Hindlimb muscle (tissue), 1 donor: ENCODE data around the gene C19orf81. TPM values are rescaled to one million over a fixed set of nuclear protein-coding genes. Genes with fewer than 3 reads are reported as not detected.

Source experiments
- DNase-seq: peaks from one replicate; pipeline ENCODE4 v3.0.0-alpha.2; 2013
- polyA plus RNA-seq: library from polyadenylated mRNA; unstranded; fragments of 120-200 nt; gene quantifications from one replicate; pipeline ENCODE4 v1.2.1, GENCODE V29; 2013; ENCODE audit not compliant: insufficient read length

Gene C19orf81
- polyA plus RNA-seq, 1 donor, result 1.9 TPM

DNA sequence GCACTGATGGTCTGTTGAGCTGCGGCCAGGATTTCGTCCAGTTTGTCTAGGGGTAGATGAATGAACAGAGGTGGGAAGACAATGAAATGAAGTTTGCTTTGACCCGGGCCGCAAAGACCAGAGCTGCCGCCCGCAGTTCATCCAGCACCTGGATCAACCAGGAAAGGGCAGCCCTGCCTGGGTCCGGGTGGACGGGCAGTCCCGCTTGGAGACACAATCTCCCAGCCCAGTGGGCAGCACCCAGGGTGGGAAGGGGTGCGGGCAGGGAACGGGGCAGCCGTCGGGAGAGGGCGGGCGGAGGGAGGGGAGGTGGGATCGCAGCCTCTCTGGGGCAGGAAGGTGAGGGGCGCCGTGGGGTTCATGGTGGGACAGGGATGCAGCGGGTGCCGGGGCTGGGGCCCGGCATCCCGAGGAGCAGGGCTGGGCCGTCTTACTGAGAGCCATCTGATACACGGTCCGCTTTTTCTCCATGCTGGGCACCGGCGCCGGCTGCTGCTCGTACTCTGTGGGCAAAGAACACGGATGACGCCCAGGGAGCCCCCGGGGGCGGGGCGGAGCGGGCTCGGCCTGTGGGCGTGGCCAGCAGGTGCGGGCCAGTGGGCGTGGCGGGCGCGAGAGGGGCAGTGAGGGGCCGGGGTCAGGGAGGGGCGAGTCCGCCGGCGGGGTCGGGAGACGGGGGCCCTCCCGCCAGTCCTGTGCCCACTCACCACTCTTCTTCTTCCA lies 37.2 kb downstream of the C19orf81 start:
- no peak for DNase-seq

DNA sequence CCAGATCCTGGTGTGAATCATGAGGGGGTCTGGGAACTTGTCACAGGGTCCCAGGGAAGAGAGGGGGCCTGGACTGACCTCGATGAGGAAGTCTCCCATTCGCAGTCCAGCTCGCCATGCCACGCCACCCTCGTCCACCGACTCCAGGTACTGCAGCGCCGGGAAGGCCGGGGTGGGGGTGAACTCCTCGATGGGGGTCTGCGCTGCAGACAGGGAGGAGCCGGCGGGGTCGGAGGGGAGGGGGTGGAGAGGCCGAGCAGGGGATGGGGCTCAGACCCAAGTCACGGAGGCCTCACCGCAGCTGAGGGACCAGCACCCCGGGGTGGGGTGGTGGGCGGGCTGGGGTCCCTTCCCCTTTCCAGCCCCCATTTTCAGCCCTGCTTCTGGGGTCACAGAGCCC lies 39.5 kb downstream of the C19orf81 start:
- DNase-seq, result no peak

DNA sequence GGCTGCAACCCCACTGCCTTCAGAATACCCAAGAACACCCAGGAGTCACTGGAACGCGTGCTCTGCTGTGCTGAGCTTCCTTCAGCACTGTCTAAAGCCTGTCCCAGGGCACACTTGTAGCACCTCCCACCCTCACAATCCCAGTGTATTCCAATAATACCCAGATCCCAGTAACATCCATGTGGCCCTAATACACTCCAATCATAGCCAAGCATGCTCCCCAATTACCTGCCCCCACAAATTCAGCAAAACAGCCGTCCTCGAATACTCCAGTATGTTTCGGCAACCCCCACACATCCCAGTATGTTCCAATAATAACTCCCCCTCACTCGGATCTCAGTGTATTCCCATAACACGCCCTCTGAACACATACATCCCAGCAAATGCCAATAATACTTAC lies 41.2 kb downstream of the C19orf81 start:
- no peak for DNase-seq

DNA sequence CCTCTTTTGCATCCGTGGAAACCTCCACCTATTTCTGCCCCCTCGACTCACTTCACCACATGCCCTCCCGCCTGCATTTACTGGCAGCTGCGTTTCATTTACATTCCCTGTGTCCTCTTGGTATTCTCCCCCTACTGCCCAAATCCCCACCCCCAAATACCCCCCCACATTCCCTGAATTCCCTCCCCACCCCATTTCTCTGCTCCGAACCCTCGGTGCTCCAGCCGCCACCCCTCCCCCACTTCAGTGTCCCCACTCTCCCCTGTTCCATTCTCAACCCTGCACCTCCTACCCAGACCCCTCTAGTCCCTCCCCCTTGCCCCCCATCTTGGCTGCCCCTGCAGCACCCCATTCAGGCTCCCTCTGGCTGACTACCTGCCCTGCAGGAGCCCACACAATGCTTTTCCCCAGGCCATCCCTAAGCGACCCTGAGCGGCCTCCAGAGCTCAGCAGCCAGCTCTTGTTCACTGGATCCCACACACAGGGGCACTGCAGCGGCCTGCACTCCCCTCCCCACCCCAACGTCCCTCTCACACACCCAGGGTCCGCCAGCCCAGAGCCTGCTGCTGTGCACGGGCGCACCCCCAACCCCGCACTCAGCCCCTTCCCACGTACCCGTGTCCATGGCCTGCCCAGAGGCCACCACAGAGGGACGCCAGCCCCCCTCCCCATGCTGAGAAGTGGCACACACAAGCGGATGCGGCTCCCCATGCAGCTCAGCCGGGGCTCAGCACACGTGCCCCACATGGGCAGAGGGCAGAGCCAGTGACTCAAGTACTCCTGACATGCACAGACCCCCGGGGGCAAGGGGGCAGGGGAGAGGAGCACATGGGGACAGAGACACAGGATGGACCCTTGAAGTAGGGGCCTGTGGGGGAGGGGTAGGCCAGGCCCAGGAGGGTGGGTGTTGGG lies 44.1 kb downstream of the C19orf81 start:
- DNase-seq, result no peak

DNA sequence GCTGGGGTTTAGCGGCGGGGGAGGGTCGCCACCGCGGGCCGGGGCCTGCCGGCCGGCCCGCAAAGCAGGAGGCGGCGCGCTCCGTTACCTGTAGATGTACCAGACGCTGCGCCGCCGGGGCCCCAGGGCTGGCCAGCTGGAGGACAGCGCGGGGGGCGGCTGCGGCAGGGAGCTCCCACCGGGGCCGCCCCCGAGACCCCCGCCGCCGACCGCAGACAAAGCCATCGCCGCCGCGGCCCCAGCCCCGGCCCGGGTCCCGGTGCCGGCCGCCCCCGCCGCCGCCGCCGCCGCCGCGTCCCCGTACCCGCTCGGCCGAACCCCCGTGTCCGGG lies 45.5 kb downstream of the C19orf81 start:
- no peak for DNase-seq

DNA sequence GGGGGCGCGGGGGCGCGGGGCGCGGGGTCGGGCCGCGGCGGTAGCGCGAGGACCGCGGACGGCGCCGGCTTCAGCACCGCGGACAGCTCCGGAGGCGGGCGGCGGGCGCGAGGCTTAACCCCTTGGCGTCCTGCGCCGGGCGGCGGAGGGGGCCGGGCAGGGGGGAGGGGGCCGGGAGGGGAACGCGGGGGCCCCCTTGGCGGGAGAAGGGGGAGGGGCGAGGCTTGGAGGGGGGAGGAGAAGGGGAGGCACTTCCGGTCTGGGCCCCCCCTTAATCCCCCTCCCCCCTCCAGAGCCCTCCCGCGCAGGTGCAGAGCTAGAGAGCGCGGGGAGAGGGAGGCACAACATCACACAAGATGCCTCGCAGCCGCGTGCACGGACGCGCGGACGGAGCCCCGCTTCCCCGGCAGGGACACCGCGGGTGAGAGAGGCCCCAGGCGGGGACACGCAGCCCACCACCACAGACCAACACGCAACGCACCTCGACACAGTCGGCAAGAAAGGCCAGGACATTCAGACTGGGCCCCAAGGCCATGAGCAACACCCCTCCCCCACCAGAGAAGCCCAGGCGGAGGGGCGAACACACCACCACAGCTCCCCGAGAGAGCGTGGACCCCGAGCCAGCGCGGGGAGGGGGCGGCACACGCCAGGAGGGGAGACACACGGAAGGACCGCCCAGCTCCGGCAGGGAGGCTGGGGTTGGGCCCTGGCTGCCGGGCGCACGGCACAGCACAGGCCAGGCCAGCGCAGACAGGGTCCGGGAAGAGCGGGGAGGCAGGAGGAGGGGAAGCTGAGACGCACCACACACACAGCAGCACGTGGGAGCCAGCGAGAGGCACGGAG lies 46.2 kb downstream of the C19orf81 start:
- DNase-seq, result peak; percentile 19

DNA sequence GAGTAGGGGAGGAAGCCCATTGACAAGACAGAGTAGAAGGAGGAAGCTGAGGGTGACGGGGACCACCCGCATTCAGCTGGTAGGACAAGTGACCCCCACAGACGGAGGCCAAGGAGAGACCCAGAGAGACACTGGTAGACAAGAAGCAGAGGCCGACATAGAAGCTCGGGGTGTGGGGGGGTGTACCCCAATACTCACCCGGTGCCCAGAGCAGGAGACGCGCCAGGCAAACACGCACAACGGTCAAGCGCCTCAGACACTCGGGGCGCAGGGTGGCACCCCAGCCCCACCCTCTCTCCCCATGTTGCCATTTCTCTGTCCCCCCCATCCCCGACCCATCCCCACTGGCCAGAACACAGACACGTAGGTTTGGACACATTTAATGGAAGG lies 46.8 kb downstream of the C19orf81 start:
- DNase-seq, result no peak

DNA sequence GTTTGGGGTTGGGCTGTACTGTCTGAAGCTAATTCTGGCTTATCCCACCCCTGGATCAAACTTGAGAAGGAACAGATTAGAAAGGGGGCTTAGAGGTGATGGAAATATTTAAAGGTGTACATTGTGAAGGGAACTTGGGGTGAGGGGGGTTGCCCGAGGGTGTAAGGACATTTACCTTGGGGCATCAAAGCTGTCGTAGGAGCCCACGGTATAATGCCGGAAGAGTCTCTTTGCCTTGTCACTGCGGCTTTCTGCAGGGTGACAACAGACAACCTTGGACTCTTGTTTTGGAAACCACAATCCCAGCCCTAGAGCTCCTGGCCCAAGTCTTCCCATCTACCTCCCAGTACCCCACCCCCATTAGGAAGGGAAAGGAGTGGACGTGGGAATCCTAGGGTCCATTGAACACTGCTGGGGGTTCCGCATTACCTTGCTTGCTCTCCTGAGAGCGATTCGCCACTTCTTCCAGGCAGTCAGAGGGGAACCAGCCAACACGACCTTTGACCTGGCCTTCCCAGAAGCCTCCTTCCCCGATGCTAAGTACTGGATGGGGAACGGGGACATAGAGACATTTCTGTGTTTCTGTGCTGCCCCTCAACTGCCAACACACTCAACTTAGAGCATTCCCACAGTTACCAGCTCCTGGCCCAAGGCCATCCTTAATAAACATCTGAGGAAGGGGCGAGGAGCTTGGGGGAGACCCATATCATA lies 48.3 kb downstream of the C19orf81 start:
- DNase-seq, result no peak

DNA sequence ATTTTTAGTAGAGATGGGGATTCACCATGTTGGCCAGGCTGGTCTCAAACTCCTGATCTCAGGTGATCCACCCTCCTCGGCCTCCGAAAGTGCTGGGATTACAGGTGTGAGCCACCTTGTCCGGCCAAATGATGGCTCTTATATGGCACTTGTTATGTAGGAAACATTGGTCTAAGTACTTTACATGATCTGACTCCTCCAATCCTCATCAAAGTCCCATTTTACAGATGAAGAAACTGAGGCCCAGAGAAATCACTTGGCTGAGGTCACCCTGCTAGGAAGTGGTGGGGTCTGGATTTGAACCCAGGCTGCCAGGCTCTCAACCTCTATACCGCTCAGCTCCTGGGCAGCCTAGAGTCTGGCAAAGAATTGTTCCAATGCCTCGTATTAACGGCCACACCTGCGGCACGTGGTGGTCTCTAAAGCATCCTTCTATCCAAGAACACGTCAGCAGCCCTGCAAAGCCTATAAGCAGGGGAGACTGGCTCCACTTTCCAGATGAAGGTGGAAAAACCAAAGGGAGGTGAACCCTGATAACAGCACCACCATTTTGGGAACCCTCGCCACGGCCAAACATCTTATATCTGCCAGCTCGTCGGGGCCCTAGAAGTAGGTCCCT lies 52.2 kb downstream of the C19orf81 start:
- no peak for DNase-seq

DNA sequence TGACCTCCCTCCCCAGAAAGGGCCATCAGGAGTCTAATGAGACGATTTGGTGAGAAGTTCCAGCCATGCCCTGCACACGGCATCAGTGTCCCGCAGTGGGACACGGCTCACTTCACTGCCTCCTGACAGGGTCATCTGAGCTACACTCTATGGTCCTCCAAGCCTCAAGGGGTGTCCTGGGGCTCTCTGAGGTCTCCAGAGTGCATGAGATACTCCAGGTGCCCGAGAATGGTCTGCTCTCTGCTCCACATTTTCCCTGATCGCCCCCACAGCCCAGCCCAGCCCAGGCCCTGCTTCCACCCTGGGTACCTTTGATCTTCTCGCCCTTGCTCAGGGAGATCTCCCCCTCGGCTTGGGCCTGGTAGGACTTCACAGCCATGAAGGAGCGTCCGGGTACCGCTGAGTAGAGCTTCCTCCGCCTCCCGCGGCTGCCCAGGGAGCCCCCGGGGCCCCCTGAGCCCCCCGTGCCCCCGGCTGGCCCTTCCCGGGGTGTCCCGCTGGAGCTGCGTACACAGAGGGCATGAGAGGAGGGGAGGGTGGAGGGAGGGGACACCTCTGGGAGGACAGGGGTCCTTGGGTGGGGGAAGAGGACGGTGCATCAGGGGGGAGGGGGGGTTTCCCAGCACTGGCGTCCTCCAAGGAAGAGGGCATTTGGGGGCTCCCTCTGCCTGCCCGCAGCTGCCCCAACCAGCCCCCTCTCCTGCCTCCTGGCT lies 53.1 kb downstream of the C19orf81 start:
- no peak for DNase-seq

DNA sequence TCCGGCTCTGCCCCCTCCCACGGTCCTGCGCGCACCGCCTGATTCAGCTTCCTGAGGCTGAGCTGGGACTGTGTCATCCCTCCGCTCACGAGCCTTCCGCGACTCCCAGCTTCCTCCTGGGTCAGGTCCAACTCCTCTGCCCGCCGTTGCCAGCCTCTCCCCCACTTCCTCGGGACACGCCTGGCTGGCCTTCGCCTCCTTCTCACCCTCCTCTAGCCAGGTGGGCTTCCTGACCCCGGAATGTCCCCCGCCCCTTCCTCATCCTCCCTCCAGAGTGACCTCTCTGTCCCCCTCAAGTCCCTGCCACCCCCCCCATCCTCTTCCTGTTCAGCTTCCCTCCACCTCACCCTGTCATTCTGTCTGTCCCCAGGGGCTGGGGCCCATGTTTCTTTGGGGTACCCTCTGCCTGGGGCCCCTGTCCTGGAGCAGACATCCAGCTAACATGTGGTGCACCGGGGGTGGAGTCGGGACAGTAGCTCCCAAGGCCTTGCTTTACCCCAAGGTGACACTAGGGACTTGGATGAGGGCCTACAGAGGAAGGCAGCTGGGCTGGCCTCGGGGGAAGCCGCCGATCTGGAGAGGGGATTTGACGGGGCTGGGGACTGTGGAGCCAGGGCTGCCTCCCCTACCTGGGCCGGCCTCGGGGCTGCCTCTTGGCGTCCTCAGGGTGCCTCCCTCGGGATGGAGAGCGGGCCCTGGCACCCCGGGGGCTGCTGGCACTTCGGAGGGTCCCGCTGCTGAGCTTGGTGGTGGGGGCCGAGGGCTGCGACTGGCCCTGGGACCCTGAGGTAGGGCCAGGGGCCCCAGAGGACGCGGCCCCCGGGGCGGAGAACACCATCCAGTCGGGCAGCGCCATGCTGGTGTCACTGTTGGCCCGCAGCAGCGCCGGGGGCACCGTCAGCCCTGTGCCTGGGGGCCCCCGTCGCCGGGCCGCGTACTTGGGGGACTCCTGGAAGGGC lies 53.9 kb downstream of the C19orf81 start:
- DNase-seq, result no peak

DNA sequence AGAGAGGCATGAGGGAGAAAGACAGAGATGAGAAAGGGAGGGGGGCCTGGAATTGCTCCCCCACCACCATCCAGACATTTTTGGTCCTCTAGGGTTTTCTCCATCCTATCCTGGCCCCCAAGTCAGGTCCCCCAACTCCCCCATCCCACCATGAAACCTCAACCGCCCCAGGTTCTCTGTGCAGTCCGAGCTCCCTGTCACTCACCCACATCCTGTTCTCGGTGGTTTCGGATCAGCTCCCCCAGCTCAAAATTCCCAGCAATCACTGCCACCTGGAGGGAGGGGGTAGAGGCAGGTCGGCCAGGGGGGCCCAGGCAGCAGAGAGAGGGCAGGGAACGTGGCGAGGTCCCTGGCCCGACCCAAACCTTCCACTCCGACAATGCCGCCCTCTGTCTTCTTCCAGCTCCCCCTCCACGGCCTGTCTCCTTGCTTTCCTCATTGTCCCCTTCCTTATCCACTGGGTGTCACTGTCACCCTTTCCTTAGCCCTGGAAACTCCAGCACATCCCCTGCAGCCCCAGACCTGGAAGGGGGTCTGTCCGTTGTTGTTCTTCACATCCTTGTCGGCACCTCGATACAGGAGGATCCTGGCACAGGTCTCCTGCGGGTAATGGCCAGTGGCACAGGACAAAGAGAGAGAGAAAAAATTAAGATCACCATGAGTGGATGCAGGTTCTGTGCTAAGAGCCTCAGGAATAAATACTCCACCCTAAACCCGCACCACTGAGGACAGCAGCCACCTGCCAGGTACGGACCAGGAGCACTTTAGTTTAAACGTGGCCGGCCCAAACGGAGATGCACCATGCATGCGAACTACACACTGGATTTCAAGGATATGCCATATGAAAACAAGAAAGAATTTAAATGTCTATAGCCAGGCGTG lies 54.9 kb downstream of the C19orf81 start:
- no peak for DNase-seq

DNA sequence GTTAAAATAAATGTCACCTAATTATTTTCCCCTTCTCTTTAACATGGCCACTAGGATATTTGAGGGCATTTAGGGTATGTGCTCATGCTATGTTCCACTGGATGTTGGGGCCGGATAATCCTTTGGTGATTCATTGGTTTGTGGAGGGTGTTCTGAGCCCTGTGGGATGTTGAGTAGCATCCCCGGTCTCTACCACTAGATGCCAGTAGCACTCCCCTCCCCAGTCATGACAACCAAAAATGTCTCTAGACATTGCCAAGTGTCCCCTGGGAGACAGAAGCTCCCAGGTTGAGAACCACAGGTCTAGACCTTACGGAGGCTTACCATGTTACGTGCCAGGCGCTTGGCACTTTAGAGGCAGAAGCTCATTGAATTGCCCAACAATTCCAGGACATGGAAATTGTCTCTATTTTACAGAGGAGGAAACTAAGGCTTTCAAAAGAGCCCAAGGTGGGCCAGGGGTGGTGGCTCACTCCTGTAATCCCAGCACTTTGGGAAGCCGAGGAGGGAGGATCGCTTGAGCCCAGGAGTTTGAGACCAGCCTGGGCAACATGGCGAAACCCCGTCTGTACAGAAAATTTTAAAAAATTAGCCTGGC lies 56.3 kb downstream of the C19orf81 start:
- no peak for DNase-seq

DNA sequence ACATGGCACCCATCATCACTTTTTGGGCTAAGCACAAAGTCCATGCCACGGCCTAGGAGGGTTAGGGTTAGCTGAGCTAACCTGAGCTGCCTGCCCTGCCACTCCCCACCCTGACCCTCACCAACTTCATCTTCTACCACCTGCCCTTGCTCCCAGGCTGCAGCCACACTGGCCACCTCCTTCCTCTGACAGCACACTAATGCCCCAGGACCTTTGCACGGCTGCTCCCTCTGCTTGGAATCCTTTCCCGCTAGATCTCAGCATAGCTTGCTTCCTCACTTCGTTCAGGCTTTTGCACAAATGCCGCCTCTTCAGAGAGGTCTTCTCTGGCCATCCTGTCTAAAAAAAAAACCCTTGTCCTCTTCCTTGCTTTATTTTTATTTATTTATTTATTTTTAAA lies 57.1 kb downstream of the C19orf81 start:
- no peak for DNase-seq

DNA sequence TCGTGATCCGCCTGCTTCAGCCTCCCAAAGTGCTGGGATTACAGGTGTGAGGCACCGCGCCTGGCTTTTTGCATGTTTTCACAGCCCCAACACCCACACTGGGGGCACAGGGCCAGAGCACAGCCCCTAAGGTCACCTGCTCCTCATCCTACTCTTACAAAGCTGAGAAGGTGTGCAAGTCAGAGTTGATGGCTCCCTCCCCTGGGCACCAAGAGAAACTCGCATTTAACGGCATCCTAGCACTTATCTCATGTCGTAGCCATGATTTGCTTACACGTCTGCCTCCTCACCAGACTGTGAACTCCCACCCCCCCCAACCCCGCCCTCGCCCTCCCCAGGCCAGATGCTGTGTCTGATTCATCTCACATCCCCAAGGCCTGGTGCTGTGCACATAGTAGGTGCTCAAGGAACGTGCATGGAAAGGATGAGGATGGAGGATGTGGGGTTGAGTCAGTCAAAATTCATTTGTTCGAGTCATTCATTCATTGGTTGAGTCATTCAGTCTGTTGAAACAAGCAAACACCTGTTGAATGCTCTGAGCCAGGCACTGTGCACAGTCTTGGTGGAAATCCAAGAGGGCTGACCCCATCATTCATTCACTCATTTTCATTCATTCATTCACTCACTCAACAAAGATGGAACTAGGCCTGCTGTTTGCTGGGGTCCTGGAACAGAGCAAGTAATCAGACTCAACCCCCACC lies 59.1 kb downstream of the C19orf81 start:
- DNase-seq, result no peak
